Keratinocyte (primary cell): ENCODE data around the gene SUZ12.
"Not testable (repeated sequence)": the region's sequence is repeated elsewhere in the genome, so short reads cannot be mapped to it uniquely, and the experiment has no call there.

ENCODE experiments used
- CTCF ChIP-seq, 3 experiments: IDR thresholded peaks in 1 of 3; conservative IDR thresholded peaks in 1 of 3; optimal IDR thresholded peaks in 1 of 3; 2 replicates in 2 of 3; 3 replicates in 1 of 3; pipeline versions ENCODE3 to v1.5.1; 2011; ENCODE audit warnings: low read length in 3 of 3, mild to moderate bottlenecking in 3 of 3, moderate library complexity in 2 of 3, control low read depth in 1 of 3, inconsistent platforms in 1 of 3; ENCODE audit not compliant: insufficient read depth in 2 of 3; ENCODE audit errors: extremely low read depth in 1 of 3
- EZH2 ChIP-seq: IDR thresholded peaks from one replicate; pipeline ENCODE4 v1.6.1; 2012; ENCODE audit warnings: inconsistent platforms, mild to moderate bottlenecking, low read length, moderate library complexity

- TF ChIP-seq CTCF (optimal IDR thresholded peaks at IDR 0.05 in 1 of 3, IDR thresholded peaks at IDR 0.05 in 1 of 3, conservative IDR thresholded peaks at IDR 0.05 in 1 of 3; ENCODE audit: extremely low read depth in 1 of 3, insufficient read depth in 2 of 3, low read length in 3 of 3); EZH2: not testable (repeated sequence)
These were observed 37.7 kb downstream of the SUZ12 start for GRCh38 chr17:31974269-31975071.
